GM12878 (cell line): ENCODE measurements around the gene SGMS1. TPM values are rescaled to one million over a fixed set of nuclear protein-coding genes. Genes with fewer than 3 reads are reported as not detected.

Experiments
- CBFB ChIP-seq: IDR thresholded peaks from 2 replicates; pipeline ENCODE4 v1.6.1; 2016; ENCODE audit warnings: antibody characterized with exemption, low read depth
- DPF2 ChIP-seq: fragments of 450-650 bp; IDR thresholded peaks from 2 replicates; pipeline ENCODE4 v1.6.1; 2017; ENCODE audit warnings: mild to moderate bottlenecking
- EED ChIP-seq: sonication (generic); IDR thresholded peaks from 2 replicates; pipeline ENCODE4 v1.6.1; 2016; ENCODE audit warnings: antibody characterized with exemption, low read depth
- EP300 ChIP-seq, 2 experiments: fragments of 150-350 bp in 1 of 2; IDR thresholded peaks; 2 replicates each; pipeline ENCODE4 v1.6.1; 2011 to 2012; ENCODE audit warnings: low read depth in 2 of 2, low read length in 2 of 2, borderline replicate concordance in 1 of 2, improper control_type of control experiment in 1 of 2, inconsistent platforms in 1 of 2; ENCODE audit not compliant: control insufficient read depth in 1 of 2
- FOXM1 ChIP-seq: IDR thresholded peaks from 2 replicates; pipeline ENCODE4 v1.6.1; 2012; ENCODE audit warnings: low read depth, mild to moderate bottlenecking, inconsistent platforms, low read length, moderate library complexity
- GATAD2B ChIP-seq: fragments of 450-650 bp; conservative IDR thresholded peaks from 2 replicates; pipeline ENCODE4 v1.6.1; 2017; ENCODE audit warnings: low read depth, mild to moderate bottlenecking, moderate library complexity
- IRF4 ChIP-seq: IDR thresholded peaks from 2 replicates; pipeline ENCODE4 v1.6.1; 2011; ENCODE audit warnings: low read depth, low read length
- MTA2 ChIP-seq: fragments of 450-650 bp; IDR thresholded peaks from 2 replicates; pipeline ENCODE4 v1.6.1; 2016; ENCODE audit warnings: low read depth, mild to moderate bottlenecking, moderate library complexity
- NBN ChIP-seq: fragments of 450-650 bp; IDR thresholded peaks from 2 replicates; pipeline ENCODE4 v1.6.1; 2016
- NR2F1 ChIP-seq: fragments of 450-650 bp; conservative IDR thresholded peaks from 2 replicates; pipeline ENCODE4 v1.6.1; 2017; ENCODE audit warnings: mild to moderate bottlenecking
- PAX5 ChIP-seq: IDR thresholded peaks from 2 replicates; pipeline ENCODE4 v1.6.1; 2011; ENCODE audit warnings: low read depth, low read length, borderline replicate concordance
- RUNX3 ChIP-seq: IDR thresholded peaks from 2 replicates; pipeline ENCODE4 v1.6.1; 2012; ENCODE audit warnings: low read length, inconsistent platforms
- SMARCA5 ChIP-seq: fragments of 450-650 bp; IDR thresholded peaks from 2 replicates; pipeline ENCODE4 v1.6.1; 2017; ENCODE audit warnings: mild to moderate bottlenecking
- TCF3 ChIP-seq: IDR thresholded peaks from 2 replicates; pipeline ENCODE4 v1.6.1; 2012; ENCODE audit warnings: low read depth, mild to moderate bottlenecking, low read length, borderline replicate concordance; ENCODE audit not compliant: insufficient read depth
- ZNF24 ChIP-seq: fragments of 450-650 bp; IDR thresholded peaks from 2 replicates; pipeline ENCODE4 v1.6.1; 2017; ENCODE audit warnings: antibody characterized with exemption, mild to moderate bottlenecking
- polyA plus RNA-seq, 11 experiments: library from polyadenylated mRNA; depleted of rRNA in 4 of 11; unstranded in 6 of 11; stranded (reverse) in 5 of 11; fragments of >200 nt; fragmentation: Nextera tagmentation in 4 of 11; fragmentation: Illumina TruSeq in 1 of 11; extraction: Ambion mirVana in 4 of 11; extraction: Trizol in 1 of 11; gene quantifications; 1 replicate in 1 of 11; 2 replicates in 10 of 11; pipeline versions ENCODE4 v1.2.1 to v1.2.3, GENCODE V29; 2011 to 2016; ENCODE audit warnings: inconsistent platforms in 2 of 11, missing spikeins in 2 of 11, low read depth in 1 of 11
- total RNA-seq, 4 experiments: library from RNA; depleted of rRNA in 3 of 4; stranded (reverse); fragments of >200 nt in 3 of 4; fragmentation: Illumina TruSeq in 1 of 4; extraction: Trizol in 1 of 4; gene quantifications; 2 replicates each; pipeline versions ENCODE4 v1.2.1 to v1.2.3, GENCODE V29; 2013 to 2021
- TF ChIP-seq, protein P1 (sequence below): fragments of 450-650 bp; conservative IDR thresholded peaks from 2 replicates; pipeline ENCODE4 v1.6.1; 2017; ENCODE audit warnings: mild to moderate bottlenecking, moderate library complexity
- TF ChIP-seq, protein P2 (sequence below): fragments of 450-650 bp; IDR thresholded peaks from 2 replicates; pipeline ENCODE4 v1.6.1; 2016; ENCODE audit warnings: mild to moderate bottlenecking
- TF ChIP-seq, protein P3 (sequence below): fragments of 450-650 bp; IDR thresholded peaks from 2 replicates; pipeline ENCODE4 v1.6.1; 2017; ENCODE audit warnings: mild to moderate bottlenecking, low read depth, inconsistent platforms; ENCODE audit not compliant: poor library complexity, severe bottlenecking
- TF ChIP-seq, protein P4 (sequence below): fragments of 450-650 bp; IDR thresholded peaks from 2 replicates; pipeline ENCODE4 v1.6.1; 2016; ENCODE audit warnings: mild to moderate bottlenecking
- TF ChIP-seq, protein P5 (sequence below): fragments of 450-650 bp; IDR thresholded peaks from 2 replicates; pipeline ENCODE4 v1.6.1; 2017; ENCODE audit warnings: mild to moderate bottlenecking, moderate library complexity

SGMS1 gene
- total and polyA plus RNA-seq, 10 of the 15 experiments (the other 5 are each of a cell fraction or from before 2014, with no cell fraction given), result 1.4 to 14.5 (median 4.9) TPM

DNA sequence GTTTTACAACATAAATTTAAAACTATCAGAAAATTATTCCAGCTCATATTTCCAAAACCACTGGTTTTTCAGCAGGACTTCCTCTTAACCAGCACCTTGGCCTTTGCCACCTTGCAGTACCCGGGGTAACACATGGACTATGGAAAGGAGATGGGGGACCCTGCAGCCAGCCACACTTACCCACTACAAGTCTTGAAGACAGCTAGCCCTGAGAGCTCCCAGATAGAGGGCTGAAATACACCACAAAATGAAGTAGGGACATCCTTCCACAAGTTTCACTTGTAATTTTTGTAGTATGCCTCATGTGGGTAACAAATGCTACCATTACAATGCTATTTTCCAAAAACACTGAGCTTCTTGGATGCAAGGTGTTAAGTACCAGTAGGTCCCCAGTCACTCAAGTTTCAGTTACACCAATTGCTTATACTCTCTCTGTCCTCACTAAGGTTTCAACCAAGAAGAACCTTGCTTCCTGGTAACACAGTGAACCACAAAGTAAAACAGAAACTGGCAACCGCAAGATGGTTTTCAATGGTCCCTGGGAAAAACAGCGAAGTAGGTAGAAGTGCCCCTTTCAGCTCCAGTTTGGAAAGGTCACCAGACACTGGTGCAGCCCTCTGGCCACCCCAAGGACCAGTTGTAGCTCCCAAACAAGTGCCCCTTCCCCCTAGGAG is 110.9 kb downstream of the SGMS1 start (continued):
- TF ChIP-seq, protein P1, sequence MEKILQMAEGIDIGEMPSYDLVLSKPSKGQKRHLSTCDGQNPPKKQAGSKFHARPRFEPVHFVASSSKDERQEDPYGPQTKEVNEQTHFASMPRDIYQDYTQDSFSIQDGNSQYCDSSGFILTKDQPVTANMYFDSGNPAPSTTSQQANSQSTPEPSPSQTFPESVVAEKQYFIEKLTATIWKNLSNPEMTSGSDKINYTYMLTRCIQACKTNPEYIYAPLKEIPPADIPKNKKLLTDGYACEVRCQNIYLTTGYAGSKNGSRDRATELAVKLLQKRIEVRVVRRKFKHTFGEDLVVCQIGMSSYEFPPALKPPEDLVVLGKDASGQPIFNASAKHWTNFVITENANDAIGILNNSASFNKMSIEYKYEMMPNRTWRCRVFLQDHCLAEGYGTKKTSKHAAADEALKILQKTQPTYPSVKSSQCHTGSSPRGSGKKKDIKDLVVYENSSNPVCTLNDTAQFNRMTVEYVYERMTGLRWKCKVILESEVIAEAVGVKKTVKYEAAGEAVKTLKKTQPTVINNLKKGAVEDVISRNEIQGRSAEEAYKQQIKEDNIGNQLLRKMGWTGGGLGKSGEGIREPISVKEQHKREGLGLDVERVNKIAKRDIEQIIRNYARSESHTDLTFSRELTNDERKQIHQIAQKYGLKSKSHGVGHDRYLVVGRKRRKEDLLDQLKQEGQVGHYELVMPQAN, result no peak
- TF ChIP-seq, protein P2, sequence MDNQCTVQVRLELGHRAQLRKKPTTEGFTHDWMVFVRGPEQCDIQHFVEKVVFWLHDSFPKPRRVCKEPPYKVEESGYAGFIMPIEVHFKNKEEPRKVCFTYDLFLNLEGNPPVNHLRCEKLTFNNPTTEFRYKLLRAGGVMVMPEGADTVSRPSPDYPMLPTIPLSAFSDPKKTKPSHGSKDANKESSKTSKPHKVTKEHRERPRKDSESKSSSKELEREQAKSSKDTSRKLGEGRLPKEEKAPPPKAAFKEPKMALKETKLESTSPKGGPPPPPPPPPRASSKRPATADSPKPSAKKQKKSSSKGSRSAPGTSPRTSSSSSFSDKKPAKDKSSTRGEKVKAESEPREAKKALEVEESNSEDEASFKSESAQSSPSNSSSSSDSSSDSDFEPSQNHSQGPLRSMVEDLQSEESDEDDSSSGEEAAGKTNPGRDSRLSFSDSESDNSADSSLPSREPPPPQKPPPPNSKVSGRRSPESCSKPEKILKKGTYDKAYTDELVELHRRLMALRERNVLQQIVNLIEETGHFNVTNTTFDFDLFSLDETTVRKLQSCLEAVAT, result peak; percentile 85
- TF ChIP-seq SMARCA5 (no peak), GATAD2B (peak; percentile 71), DPF2 (peak; percentile 56), FOXM1 (no peak), TCF3 (peak; percentile 35; the same call in 1 of the 2 replicates), EED (peak; percentile 50; the same call in 1 of the 2 replicates), PAX5 (peak; percentile 66; the same call in 1 of the 2 replicates), NR2F1 (peak; percentile 65), IRF4 (0 out of 2 replicates have a peak, but pooled peaks have one; percentile 33), MTA2 (peak; percentile 78), EP300 (IDR thresholded peaks at IDR 0.05; ENCODE audit: borderline replicate concordance in 1 of 2, control insufficient read depth in 1 of 2, low read depth in 2 of 2, low read length in 2 of 2) (peak; percentile 59 to 66; a peak in 1 of 4 replicates), ZNF24 (peak; percentile 37; the same call in 1 of the 2 replicates), RUNX3 (peak; percentile 97), NBN (peak; percentile 62; the same call in 1 of the 2 replicates), CBFB (peak; percentile 81)
- TF ChIP-seq, protein P3, sequence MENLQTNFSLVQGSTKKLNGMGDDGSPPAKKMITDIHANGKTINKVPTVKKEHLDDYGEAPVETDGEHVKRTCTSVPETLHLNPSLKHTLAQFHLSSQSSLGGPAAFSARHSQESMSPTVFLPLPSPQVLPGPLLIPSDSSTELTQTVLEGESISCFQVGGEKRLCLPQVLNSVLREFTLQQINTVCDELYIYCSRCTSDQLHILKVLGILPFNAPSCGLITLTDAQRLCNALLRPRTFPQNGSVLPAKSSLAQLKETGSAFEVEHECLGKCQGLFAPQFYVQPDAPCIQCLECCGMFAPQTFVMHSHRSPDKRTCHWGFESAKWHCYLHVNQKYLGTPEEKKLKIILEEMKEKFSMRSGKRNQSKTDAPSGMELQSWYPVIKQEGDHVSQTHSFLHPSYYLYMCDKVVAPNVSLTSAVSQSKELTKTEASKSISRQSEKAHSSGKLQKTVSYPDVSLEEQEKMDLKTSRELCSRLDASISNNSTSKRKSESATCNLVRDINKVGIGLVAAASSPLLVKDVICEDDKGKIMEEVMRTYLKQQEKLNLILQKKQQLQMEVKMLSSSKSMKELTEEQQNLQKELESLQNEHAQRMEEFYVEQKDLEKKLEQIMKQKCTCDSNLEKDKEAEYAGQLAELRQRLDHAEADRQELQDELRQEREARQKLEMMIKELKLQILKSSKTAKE, result peak; percentile 62
- TF ChIP-seq, protein P4, sequence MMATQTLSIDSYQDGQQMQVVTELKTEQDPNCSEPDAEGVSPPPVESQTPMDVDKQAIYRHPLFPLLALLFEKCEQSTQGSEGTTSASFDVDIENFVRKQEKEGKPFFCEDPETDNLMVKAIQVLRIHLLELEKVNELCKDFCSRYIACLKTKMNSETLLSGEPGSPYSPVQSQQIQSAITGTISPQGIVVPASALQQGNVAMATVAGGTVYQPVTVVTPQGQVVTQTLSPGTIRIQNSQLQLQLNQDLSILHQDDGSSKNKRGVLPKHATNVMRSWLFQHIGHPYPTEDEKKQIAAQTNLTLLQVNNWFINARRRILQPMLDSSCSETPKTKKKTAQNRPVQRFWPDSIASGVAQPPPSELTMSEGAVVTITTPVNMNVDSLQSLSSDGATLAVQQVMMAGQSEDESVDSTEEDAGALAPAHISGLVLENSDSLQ, result peak; percentile 95
- TF ChIP-seq, protein P5, sequence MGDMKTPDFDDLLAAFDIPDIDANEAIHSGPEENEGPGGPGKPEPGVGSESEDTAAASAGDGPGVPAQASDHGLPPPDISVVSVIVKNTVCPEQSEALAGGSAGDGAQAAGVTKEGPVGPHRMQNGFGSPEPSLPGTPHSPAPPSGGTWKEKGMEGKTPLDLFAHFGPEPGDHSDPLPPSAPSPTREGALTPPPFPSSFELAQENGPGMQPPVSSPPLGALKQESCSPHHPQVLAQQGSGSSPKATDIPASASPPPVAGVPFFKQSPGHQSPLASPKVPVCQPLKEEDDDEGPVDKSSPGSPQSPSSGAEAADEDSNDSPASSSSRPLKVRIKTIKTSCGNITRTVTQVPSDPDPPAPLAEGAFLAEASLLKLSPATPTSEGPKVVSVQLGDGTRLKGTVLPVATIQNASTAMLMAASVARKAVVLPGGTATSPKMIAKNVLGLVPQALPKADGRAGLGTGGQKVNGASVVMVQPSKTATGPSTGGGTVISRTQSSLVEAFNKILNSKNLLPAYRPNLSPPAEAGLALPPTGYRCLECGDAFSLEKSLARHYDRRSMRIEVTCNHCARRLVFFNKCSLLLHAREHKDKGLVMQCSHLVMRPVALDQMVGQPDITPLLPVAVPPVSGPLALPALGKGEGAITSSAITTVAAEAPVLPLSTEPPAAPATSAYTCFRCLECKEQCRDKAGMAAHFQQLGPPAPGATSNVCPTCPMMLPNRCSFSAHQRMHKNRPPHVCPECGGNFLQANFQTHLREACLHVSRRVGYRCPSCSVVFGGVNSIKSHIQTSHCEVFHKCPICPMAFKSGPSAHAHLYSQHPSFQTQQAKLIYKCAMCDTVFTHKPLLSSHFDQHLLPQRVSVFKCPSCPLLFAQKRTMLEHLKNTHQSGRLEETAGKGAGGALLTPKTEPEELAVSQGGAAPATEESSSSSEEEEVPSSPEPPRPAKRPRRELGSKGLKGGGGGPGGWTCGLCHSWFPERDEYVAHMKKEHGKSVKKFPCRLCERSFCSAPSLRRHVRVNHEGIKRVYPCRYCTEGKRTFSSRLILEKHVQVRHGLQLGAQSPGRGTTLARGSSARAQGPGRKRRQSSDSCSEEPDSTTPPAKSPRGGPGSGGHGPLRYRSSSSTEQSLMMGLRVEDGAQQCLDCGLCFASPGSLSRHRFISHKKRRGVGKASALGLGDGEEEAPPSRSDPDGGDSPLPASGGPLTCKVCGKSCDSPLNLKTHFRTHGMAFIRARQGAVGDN, result 0 out of 2 replicates have a peak, but pooled peaks have one; percentile 40
